Endothelial cell (in vitro differentiated cells): ENCODE measurements around the gene DDX10. TPM values are rescaled to one million over a fixed set of nuclear protein-coding genes. Genes with fewer than 3 reads are reported as not detected.

Experiments used
- DNase-seq: peaks from one replicate; pipeline ENCODE4 v3.0.0; 2021; ENCODE audit warnings: low spot score
- H3K27ac Mint-ChIP-seq: one replicate; pipeline ENCODE4 v1.8.0; 2021; ENCODE audit warnings: mixed read lengths, inconsistent platforms; ENCODE audit not compliant: unreplicated experiment
- H3K27me3 Mint-ChIP-seq: one replicate; pipeline ENCODE4 v1.8.0; 2021; ENCODE audit warnings: mild to moderate bottlenecking, moderate library complexity, mixed read lengths, inconsistent platforms; ENCODE audit not compliant: unreplicated experiment
- H3K36me3 Mint-ChIP-seq: one replicate; pipeline ENCODE4 v1.8.0; 2021; ENCODE audit warnings: mild to moderate bottlenecking, low read depth, mixed read lengths, inconsistent platforms; ENCODE audit not compliant: unreplicated experiment
- H3K4me1 Mint-ChIP-seq: one replicate; pipeline ENCODE4 v1.8.0; 2021; ENCODE audit warnings: mild to moderate bottlenecking, mixed read lengths, inconsistent platforms; ENCODE audit not compliant: unreplicated experiment
- H3K4me3 Mint-ChIP-seq: one replicate; pipeline ENCODE4 v1.8.0; 2021; ENCODE audit warnings: mild to moderate bottlenecking, mixed read lengths, inconsistent platforms; ENCODE audit not compliant: unreplicated experiment
- H3K9me3 Mint-ChIP-seq: one replicate; pipeline ENCODE4 v1.8.0; 2021; ENCODE audit warnings: mixed read lengths, inconsistent platforms; ENCODE audit not compliant: unreplicated experiment
- total RNA-seq: library from RNA; stranded (reverse); fragmentation: NEBNext Ultra II Directional; extraction: Animal tissue kit (Norgen Biotek cat#: 25700); gene quantifications from one replicate; pipeline ENCODE4 v1.2.1, GENCODE V29; 2021; ENCODE audit not compliant: unreplicated experiment
- TF ChIP-seq, protein P1 (sequence below): fragments of 200-600 bp; sonication (generic); IDR thresholded peaks from one replicate; pipeline ENCODE4 v1.5.0; 2021; ENCODE audit warnings: antibody characterized with exemption; ENCODE audit not compliant: unreplicated experiment

The DDX10 gene
- total RNA-seq, 1 donor from 2014 or later, result 20.9 TPM

DNA sequence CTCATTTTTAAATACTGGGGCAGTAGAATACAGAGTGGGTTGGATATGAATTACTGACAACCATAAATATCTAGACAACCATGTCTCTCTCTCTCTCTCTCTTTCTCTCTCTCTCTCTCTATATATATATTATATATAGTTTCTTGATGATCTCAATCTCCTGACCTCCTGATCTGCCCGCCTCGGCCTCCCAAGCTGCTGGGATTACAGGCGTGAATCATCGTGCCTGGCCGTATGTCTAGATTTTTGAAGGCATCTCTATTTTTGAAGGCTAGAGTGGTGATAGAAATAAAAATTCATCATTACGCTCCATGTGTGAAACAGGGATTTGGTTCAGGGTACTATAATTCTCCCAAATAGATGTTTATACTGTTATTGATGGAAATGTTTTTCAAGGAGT, 84.1 kb downstream of the DDX10 start:
- TF ChIP-seq, protein P1, sequence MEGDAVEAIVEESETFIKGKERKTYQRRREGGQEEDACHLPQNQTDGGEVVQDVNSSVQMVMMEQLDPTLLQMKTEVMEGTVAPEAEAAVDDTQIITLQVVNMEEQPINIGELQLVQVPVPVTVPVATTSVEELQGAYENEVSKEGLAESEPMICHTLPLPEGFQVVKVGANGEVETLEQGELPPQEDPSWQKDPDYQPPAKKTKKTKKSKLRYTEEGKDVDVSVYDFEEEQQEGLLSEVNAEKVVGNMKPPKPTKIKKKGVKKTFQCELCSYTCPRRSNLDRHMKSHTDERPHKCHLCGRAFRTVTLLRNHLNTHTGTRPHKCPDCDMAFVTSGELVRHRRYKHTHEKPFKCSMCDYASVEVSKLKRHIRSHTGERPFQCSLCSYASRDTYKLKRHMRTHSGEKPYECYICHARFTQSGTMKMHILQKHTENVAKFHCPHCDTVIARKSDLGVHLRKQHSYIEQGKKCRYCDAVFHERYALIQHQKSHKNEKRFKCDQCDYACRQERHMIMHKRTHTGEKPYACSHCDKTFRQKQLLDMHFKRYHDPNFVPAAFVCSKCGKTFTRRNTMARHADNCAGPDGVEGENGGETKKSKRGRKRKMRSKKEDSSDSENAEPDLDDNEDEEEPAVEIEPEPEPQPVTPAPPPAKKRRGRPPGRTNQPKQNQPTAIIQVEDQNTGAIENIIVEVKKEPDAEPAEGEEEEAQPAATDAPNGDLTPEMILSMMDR, result no peak
- no peaks in the 10 kb centered on the region for H3K9me3 Mint-ChIP-seq

DNA sequence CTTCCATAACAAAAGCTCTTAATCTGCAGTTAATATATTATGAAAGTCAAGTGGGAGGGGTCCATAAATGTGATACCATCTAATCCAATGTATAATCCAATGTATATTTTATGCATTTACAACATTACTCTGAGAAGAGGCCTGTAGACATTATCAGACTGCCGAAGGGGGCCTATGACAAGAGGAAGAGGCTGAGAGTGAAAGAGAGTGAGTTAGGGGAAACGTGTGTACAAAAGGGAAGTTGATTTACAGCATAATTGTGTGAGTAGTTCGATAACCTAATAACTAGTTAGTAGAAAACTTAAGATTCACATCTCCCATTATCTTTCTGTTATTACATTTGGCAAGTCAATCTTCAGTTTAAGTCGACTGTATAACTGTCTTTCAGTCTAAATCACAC, 86.6 kb downstream of the DDX10 start:
- TF ChIP-seq, protein P1, result no peak
- Mint-ChIP-seq H3K27me3 (no peaks in the 10 kb centered on the region), H3K36me3 (no peaks in the 10 kb centered on the region), H3K4me3 (no peak overlapping the region), H3K27ac (no peak overlapping the region), H3K4me1 (peaks cover 5% of the 10 kb centered on the region), H3K9me3 (no peaks in the 10 kb centered on the region)
- DNase-seq, result no peak

More for the DNA sequence above, 84.1 kb downstream of the DDX10 start:
- no peak overlapping the region for H3K27ac Mint-ChIP-seq
- H3K4me1 Mint-ChIP-seq, result no peaks in the 10 kb centered on the region
- no peak for DNase-seq
- no peaks in the 10 kb centered on the region for H3K36me3 Mint-ChIP-seq
- H3K27me3 Mint-ChIP-seq, result no peaks in the 10 kb centered on the region
- H3K4me3 Mint-ChIP-seq, result no peak overlapping the region

DNA sequence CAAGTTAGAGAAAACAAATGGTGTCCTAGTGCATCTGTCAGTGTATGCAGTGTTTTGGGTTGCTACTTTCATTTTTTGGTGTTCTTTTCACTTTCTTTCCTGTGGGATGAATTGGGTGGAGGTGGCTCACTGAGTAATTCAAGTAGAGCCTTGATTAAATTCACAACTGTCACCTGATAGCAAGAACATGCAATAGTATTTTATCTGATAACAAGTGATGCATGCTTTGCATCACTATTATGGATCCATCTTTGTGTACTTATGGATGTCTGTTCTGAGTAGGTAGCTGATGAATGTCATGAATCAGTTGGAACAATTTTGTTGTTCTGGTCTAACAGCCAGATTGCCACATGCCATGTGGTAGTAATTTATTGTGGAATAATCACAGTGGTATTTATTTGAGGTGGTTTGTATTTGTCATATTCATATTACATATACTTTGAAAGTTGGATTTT, 87.5 kb downstream of the DDX10 start:
- no peaks in the 10 kb centered on the region for H3K9me3 Mint-ChIP-seq
- H3K4me1 Mint-ChIP-seq, result peaks cover 7% of the 10 kb centered on the region
- H3K27me3 Mint-ChIP-seq, result no peaks in the 10 kb centered on the region
- H3K27ac Mint-ChIP-seq, result no peak overlapping the region
- no peak for DNase-seq
- H3K36me3 Mint-ChIP-seq, result no peaks in the 10 kb centered on the region
- H3K4me3 Mint-ChIP-seq, result no peak overlapping the region
- TF ChIP-seq, protein P1, result no peak

DNA sequence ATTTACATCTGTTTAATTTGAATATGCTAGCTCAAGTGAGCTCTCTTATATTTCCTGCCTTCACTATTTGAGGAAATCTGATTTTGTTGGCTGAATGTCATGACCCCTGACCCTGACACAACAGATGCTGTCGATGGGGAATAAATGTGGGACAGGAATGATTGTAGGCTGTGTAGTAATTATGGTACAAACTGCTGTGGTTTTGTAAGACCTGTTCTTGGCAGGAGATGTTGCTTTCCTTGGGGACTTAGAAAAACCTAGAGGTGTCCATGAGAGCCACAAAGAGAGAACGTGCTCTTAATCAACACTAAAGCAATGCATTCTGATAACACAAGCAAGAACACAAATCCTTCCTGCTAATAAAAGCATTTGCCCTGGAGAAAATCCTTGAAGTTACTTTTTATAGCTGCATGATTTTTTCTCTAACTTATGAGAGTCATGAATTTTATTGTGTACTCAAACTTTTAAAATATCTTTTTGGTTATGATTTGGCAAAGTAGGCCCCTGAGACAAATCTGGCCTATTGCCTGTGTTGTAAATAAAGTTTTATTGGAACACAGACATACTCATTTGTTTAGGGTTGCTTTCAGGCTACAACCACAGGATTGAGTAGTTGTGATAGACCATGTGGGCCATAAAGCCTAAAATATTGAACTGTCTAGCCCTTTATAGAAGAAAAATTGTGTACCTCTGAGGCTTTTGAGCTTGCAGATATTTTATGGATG, 90.2 kb downstream of the DDX10 start:
- no peaks in the 10 kb centered on the region for H3K36me3 Mint-ChIP-seq
- no peaks in the 10 kb centered on the region for H3K9me3 Mint-ChIP-seq
- H3K27me3 Mint-ChIP-seq, result peaks cover 3% of the 10 kb centered on the region
- H3K4me3 Mint-ChIP-seq, result no peak overlapping the region
- no peak overlapping the region for H3K27ac Mint-ChIP-seq
- H3K4me1 Mint-ChIP-seq, result peaks cover 12% of the 10 kb centered on the region
- no peak for DNase-seq
- TF ChIP-seq, protein P1, result no peak

DNA sequence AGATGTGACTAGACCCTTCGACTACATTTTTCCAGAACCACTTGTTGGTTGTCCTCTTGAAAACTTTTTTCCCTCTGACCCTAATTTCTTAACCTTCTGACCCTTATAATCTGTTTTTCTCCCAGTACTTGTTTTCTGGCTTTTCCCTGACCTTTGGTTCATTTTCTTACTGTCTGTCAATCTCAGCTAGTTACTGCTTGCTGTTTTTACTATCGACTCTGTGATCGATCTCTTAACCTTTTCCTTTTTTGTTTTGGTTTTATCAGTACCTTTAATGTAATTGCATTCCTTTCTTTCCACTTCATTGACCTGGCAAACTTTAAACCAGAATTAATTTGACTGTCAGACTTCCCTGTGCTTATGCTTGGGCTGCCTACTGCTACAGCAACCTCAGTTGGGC, 92.8 kb downstream of the DDX10 start:
- DNase-seq, result no peak
- H3K27me3 Mint-ChIP-seq, result peaks cover 3% of the 10 kb centered on the region
- H3K4me1 Mint-ChIP-seq, result peaks cover 12% of the 10 kb centered on the region
- H3K9me3 Mint-ChIP-seq, result no peaks in the 10 kb centered on the region
- H3K36me3 Mint-ChIP-seq, result no peaks in the 10 kb centered on the region
- TF ChIP-seq, protein P1, result no peak
- no peak overlapping the region for H3K27ac Mint-ChIP-seq
- H3K4me3 Mint-ChIP-seq, result no peak overlapping the region
